ENCODE measurements around the gene RNF224.

RNF224 gene

GRCh38 chr9:137275588-137276472 is 48.5 kb downstream of the RNF224 start:
- DNase-seq, result no peak

DNA sequence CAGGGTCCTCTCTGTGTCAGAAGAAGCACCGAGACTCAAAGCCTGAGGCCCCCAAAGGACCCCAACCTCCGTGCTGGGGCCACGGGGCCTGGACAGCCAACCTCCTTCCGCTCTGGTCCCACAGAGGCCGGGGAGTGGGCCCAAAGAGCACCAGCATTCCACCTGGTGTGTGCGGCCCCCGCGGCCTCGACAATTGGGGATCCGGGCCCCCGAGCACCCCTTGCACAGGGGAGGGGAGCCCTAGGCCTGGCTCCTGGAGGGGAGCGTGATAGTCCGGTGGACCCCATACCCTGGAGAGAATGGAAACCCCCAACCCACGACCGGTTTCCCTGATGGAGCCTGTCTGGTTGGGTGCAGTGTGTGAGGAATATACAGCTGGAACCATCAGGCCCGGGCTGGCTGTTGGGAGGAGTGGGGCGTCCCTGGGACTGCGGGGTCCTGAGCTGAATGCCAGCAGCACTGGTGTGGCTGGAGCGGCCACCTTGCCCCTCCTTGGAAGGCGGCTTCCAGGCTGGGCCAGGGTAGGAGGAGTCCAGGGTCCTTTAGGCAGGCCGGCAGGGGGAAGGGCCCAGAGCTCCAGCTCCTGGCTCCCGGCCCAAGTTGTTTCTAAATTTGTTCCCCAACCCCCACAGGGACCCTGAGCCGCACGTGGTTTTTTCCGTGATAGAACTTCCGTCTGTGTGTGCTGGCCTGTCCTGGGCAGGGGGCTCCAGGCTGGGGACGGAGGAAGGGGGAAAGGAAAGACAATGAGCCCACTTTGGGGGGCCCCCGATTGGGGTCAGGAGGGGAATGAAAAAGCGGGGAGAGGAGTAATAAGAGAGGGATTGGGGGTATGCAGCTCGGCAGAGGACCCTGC is 49.4 kb downstream of the RNF224 start:
- no peak for DNase-seq

- no peak for DNase-seq
Measured at GRCh38 chr9:137277329-137278041, 50.2 kb downstream of the RNF224 start, which contains the start of gene TOR4A. TOR4A (plus strand) TSS chr9:137277726; CDS start chr9:137278690, 964 bp downstream.

DNA sequence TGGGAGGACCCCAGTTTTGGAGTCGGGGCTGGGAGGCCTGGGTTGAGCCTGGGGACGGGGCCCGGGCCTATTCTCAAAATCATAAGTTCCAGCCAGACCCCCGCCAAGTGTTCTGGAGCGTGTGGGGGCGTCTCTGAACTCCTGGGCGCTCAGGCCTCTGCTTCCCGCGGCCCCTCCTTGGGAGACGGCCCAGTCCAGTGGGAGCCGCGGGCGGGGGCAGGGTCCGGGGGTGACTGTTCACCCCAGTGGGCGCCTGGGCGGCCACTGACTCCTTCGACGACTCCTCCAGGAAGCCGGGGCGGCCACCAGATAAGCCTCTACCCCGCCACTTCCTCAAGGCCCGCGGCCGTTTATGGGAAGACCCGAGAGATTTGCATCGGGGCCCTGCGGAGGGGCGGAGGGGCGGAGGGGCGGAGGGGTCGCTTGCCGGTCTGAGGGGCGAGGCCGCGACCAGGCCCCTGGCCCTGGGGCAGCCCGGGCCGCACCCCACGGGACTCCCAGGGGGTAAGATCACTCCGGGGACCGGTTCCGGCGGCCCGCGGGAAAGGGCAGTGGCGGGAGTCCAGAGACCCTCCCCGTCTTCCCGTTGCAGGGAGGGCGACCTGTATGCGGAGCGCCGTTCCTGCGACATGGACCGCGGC is 50.9 kb downstream of the RNF224 start:
- DNase-seq, result no peak

Data from NCI-H2227 treated with DMSO at 0.1 percent for 48 hours (cell line).